HG02642 (cell line): Measurements from ENCODE around the gene GPC1.

Source experiments
- ATAC-seq: cut with Tn5 transposase; IDR thresholded peaks from one replicate; pipeline ENCODE4 v1.9.1; 2021; ENCODE audit warnings: mild to moderate bottlenecking; ENCODE audit not compliant: unreplicated experiment, poor library complexity

Gene GPC1

GRCh38 chr2:240440251-240440650 lies 4.8 kb downstream of the GPC1 start:
- ATAC-seq = no peak

DNA sequence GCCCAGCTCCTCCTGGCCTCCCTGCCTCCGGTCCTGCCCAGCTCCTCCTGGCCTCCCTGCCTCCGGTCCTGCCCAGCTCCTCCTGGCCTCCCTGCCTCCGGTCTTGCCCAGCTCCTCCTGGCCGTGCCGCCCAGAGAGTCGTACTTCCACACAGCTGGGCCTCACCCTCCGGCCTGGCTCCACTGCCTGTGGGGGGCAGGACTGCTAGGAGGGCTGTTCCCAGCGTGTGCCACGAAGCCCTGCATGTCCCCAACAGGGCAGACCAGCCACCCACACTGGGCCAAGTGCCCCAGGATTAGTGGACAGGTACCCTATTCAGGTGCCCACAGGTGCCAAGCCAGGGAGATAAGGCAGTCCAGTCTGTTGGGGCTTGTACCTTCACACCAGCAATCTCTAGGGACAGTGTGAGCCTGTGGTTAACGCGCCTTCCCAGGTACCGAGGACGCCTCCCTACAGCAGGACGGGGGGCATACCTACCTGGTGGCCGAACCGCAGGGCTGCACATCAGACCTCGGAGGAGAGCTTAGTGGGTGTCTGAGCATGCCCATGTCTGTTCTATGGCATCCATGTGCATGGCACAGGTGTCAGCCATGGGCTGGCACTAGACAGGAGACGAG lies 5.3 kb downstream of the GPC1 start:
- no peak for ATAC-seq

GRCh38 chr2:240441326-240441992 lies 6.0 kb downstream of the GPC1 start:
- no peak for ATAC-seq

DNA sequence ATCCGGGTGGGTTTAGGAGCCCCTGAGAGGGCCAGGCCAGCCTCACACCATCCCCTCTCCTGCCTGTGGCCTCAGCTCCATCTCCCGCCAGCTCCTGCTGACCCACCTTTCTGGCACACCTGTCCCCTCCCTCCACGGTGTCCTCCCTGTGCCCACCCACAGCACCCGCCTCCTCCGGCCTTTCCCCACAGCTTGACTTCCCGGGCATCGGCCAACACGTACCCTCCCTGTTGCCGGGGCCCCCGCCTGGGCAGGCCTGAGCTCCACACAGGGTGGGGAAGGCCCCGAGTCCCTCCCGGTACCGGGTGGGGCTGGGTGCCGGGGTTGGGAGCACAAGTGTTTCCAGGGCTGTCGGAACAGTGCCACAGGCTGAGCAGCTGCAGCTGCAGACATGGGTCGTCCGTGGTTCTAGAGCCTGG lies 6.5 kb downstream of the GPC1 start:
- no peak for ATAC-seq

- ATAC-seq = no peak
Observed at GRCh38 chr2:240442891-240443715, 7.6 kb downstream of the GPC1 start.

GRCh38 chr2:240443891-240444301 lies 8.4 kb downstream of the GPC1 start:
- ATAC-seq = no peak

- ATAC-seq = no peak
Observed at GRCh38 chr2:240444464-240444863, 9.0 kb downstream of the GPC1 start.

GRCh38 chr2:240445961-240446663 lies 10.6 kb downstream of the GPC1 start:
- no peak for ATAC-seq

GRCh38 chr2:240446664-240447175 lies 11.3 kb downstream of the GPC1 start:
- no peak for ATAC-seq

- ATAC-seq = no peak
Observed at GRCh38 chr2:240447331-240447730, 11.9 kb downstream of the GPC1 start.

DNA sequence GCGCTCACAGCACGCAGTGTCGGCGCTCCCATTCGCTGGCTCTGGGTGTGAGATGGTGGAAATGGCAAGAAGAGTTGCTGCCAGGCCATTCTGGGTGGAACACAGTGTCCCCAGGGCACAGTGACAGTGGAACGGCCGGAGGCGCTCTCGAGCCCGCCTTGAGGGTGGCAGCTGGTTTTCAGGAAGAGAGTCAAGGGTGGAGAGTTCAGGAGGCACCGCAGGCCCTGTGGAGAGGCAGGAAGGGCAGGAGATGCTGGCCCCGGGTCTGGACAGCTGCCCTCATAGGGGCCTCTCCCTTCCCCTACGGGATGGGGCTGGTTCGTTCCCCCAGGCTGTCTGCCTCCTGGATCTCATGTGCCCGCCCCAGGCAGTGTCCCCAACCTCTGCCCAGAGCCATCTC lies 12.5 kb downstream of the GPC1 start:
- ATAC-seq = no peak

- ATAC-seq = no peak
Observed at GRCh38 chr2:240448387-240449274, 13.2 kb downstream of the GPC1 start.

- ATAC-seq = no peak
Observed at GRCh38 chr2:240449764-240450531, 14.5 kb downstream of the GPC1 start.

GRCh38 chr2:240450532-240451107 lies 15.2 kb downstream of the GPC1 start:
- no peak for ATAC-seq

DNA sequence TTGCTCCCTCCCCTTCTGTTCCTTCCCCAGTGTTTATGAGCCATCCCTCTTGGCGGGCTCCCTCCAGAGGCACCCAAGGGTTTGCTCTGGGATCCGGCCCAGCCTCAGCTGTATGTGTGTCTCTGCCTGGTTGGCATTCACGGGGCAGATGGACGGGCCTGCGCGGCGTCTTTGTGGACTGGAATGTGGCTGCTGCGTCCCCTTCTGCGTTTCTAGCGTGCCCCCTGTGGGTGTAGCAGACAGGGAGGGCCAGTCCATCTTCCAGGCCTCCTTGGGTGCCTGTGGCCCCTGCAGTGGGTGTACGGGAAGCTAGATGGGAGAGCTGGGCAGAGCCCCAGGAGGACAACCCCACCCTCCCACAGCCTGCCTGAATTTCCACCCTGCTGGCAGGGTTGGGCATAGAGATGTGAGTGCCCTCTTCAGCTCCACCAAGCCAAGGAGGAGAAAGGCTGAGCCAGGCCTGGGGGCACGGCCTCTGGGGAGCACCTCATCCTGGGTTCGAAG lies 15.7 kb downstream of the GPC1 start:
- no peak for ATAC-seq

DNA sequence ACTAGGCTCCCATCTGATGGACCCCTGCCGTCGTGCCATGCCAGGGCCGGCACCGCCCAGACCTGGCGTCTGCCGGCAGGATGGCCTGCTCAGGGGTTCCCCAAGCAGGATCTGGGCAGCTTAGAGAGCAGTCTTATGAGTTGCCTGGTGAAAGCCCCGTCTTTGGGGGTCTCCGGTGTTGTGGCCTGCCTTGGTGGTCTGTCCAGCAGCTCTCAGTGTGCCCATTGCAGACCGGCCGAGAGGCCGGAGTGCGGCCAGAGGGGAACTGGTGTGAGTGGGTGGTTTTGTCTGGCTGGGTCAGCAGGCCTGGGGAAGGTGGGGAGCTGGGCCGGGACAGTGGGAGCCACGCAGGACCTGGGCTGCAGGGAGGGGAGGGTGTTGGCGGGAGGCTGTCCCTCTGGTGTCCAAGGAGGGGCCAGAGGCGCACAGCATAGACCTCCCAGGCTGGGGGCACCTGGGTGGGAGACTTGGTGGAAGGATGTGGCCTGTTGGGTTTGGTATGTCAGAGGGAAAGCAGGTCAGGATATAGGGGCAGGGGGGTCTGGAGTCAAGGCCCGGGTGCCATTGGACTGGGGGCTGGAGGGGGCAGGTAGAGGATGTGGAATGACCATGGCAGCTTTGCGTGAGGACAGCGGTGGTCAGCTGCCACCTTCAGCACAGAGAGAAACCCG lies 16.5 kb downstream of the GPC1 start:
- ATAC-seq = no peak

DNA sequence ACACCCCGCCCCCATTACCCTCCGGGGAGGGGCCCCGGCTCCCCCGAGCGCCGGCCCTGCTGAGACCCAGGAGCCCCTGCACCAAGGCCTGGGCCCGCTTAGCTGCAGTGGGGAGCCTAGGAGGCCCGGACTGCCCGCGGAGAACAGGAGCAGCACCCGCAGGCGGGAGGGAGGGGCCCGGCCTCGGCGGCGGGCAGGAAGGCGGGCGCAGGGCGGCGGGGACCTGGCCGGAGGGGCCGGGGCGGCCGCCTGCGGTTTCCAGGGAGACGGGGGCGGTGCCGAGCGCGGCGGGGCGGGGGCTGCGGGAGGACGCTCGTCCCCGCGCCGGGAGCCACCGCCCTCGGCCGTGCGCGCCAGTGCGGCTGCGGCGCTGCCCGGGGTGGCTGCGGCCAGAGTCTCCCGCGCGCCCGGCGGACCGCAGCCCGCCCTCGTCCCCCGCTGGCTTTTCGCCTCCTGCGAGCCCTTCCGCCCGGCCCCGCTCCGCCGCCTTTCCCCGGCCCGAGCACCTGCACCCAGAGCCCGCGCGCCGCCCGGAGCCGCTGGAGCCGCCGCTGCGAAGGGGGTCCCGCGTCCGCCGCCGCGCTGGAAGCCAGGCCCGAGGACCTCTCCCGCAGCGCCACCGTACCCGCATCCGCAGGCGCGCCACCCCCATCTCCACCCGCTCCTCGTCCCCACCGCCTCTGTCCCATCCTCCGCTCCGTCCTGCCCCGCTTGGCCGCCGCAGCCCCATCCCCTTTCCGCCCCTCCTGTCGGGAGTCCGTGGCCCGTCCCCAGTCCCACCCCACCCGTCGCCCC lies 17.2 kb downstream of the GPC1 start:
- ATAC-seq = no peak
